Loucy (cell line): Measurements from ENCODE around the gene CSGALNACT2.
A peak's percentile ranks its signal among the peaks of the same experiment; 100 is the strongest.

Experiments used
- H2AFZ ChIP-seq: fragments of 200-600 bp; sonication (generic); 2 replicates; pipeline ENCODE4 v1.6.0; 2016; ENCODE audit warnings: antibody characterized with exemption, mild to moderate bottlenecking, low read length, moderate library complexity
- H3F3A ChIP-seq: fragments of 200-600 bp; 2 replicates; pipeline ENCODE4 v1.6.0; 2016; ENCODE audit warnings: antibody characterized with exemption, low read depth, mild to moderate bottlenecking
- H3K27me3 ChIP-seq: fragments of 200-600 bp; sonication (generic); 2 replicates; pipeline ENCODE4 v1.6.1; 2014; ENCODE audit warnings: low read length, mild to moderate bottlenecking; ENCODE audit not compliant: insufficient read depth, poor library complexity, severe bottlenecking
- H3K36me3 ChIP-seq: fragments of 200-600 bp; sonication (generic); 2 replicates; pipeline ENCODE4 v1.6.1; 2016; ENCODE audit warnings: low read length; ENCODE audit not compliant: insufficient read depth
- H3K4me1 ChIP-seq: fragments of 200-600 bp; sonication (generic); 2 replicates; pipeline ENCODE4 v1.5.1; 2014; ENCODE audit warnings: low read length, mild to moderate bottlenecking; ENCODE audit not compliant: insufficient read depth, poor library complexity, severe bottlenecking
- H3K4me2 ChIP-seq: fragments of 200-600 bp; sonication (generic); 2 replicates; pipeline ENCODE4 v1.6.0; 2014; ENCODE audit warnings: antibody characterized with exemption, low read length, low read depth, mild to moderate bottlenecking; ENCODE audit not compliant: poor library complexity, severe bottlenecking
- H3K4me3 ChIP-seq: fragments of 200-600 bp; sonication (generic); 2 replicates; pipeline ENCODE4 v1.5.1; 2014; ENCODE audit warnings: low read length, mild to moderate bottlenecking, mixed read lengths; ENCODE audit not compliant: poor library complexity, severe bottlenecking
- H3K79me2 ChIP-seq: fragments of 200-600 bp; sonication (generic); 2 replicates; pipeline ENCODE4 v1.6.1; 2014; ENCODE audit warnings: low read length; ENCODE audit not compliant: insufficient read depth
- H3K9ac ChIP-seq: fragments of 200-600 bp; sonication (generic); 2 replicates; pipeline ENCODE4 v1.6.0; 2014; ENCODE audit warnings: mild to moderate bottlenecking, low read depth, low read length, moderate library complexity; ENCODE audit not compliant: poor library complexity, severe bottlenecking
- H3K9me2 ChIP-seq: fragments of 200-600 bp; sonication (generic); replicated peaks from 2 replicates; pipeline ENCODE4 v1.6.1; 2016; ENCODE audit warnings: low read depth, low read length, mixed read lengths
- H3K9me3 ChIP-seq: fragments of 200-600 bp; sonication (generic); 2 replicates; pipeline ENCODE4 v1.6.1; 2014; ENCODE audit warnings: mild to moderate bottlenecking, antibody characterized with exemption, low read length, low read depth; ENCODE audit not compliant: insufficient read depth
- H4K20me1 ChIP-seq: fragments of 200-600 bp; sonication (generic); 2 replicates; pipeline ENCODE4 v1.6.0; 2014; ENCODE audit warnings: antibody characterized with exemption, low read length, mild to moderate bottlenecking; ENCODE audit not compliant: insufficient read depth, poor library complexity, severe bottlenecking
- CTCF ChIP-seq: fragments of 200-600 bp; sonication (generic); conservative IDR thresholded peaks from 2 replicates; pipeline ENCODE4 v1.5.1; 2014; ENCODE audit warnings: mild to moderate bottlenecking, antibody characterized with exemption, low read length
- EZH2phosphoT487 ChIP-seq: fragments of 200-600 bp; IDR thresholded peaks from 2 replicates; pipeline ENCODE4 v1.6.1; 2018; ENCODE audit warnings: antibody characterized with exemption, mild to moderate bottlenecking, moderate library complexity, borderline replicate concordance

CSGALNACT2 gene

GRCh38 chr10:43220657-43221418, 82.6 kb downstream of the CSGALNACT2 start:
- H3F3A ChIP-seq: no peaks in the 10 kb centered on the region
- H3K27me3 ChIP-seq: no peaks in the 10 kb centered on the region
- TF ChIP-seq CTCF (no peak), EZH2phosphoT487 (no peak)
- H3K36me3 ChIP-seq: no peaks in the 10 kb centered on the region
- no peak overlapping the region for H3K9ac ChIP-seq
- H2AFZ ChIP-seq: no peak overlapping the region
- no peaks in the 10 kb centered on the region for H4K20me1 ChIP-seq
- no peaks in the 10 kb centered on the region for H3K79me2 ChIP-seq
- no peak overlapping the region for H3K4me3 ChIP-seq
- no peaks in the 10 kb centered on the region for H3K9me2 ChIP-seq
- H3K4me2 ChIP-seq: no peak overlapping the region
- H3K4me1 ChIP-seq: peaks cover 7% of the 10 kb centered on the region
- no peaks in the 10 kb centered on the region for H3K9me3 ChIP-seq

GRCh38 chr10:43221419-43222209, 83.4 kb downstream of the CSGALNACT2 start:
- H3K4me2 ChIP-seq: no peak overlapping the region

GRCh38 chr10:43222210-43222720, 84.0 kb downstream of the CSGALNACT2 start:
- no peak overlapping the region for H3K9ac ChIP-seq
- H3K9me3 ChIP-seq: no peaks in the 10 kb centered on the region
- H3K4me2 ChIP-seq: no peak overlapping the region
- no peak for TF ChIP-seq CTCF
- no peak for TF ChIP-seq EZH2phosphoT487
- no peaks in the 10 kb centered on the region for H3K27me3 ChIP-seq
- H3K79me2 ChIP-seq: no peaks in the 10 kb centered on the region
- H3K4me1 ChIP-seq: peaks cover 7% of the 10 kb centered on the region
- H3K9me2 ChIP-seq: no peaks in the 10 kb centered on the region
- H3K4me3 ChIP-seq: no peak overlapping the region
- H4K20me1 ChIP-seq: no peaks in the 10 kb centered on the region
- H2AFZ ChIP-seq: no peak overlapping the region
- H3F3A ChIP-seq: no peaks in the 10 kb centered on the region
- no peaks in the 10 kb centered on the region for H3K36me3 ChIP-seq

More at GRCh38 chr10:43221419-43222209, 83.4 kb downstream of the CSGALNACT2 start:
- Histone ChIP-seq H3K9me3 (no peaks in the 10 kb centered on the region), H3K27me3 (no peaks in the 10 kb centered on the region), H3K9ac (no peak overlapping the region), H3K4me1 (peaks cover 7% of the 10 kb centered on the region), H3K79me2 (no peaks in the 10 kb centered on the region), H3K36me3 (no peaks in the 10 kb centered on the region), H2AFZ (no peak overlapping the region), H3K4me3 (no peak overlapping the region), H3K9me2 (no peaks in the 10 kb centered on the region), H4K20me1 (no peaks in the 10 kb centered on the region), H3F3A (no peaks in the 10 kb centered on the region)
- TF ChIP-seq EZH2phosphoT487 (no peak), CTCF (peak; percentile 51)
